Mesenteric fat pad (tissue), 1 donor: Measurements from ENCODE around the gene COL24A1. TPM values are rescaled to one million over a fixed set of nuclear protein-coding genes. Genes with fewer than 3 reads are reported as not detected.
"Not testable (repeated sequence)": the region's sequence is repeated elsewhere in the genome, so short reads cannot be mapped to it uniquely, and the experiment has no call there.

Source experiments
- DNase-seq: peaks from one replicate; pipeline ENCODE4 v3.0.0-alpha.2; 2020; ENCODE audit warnings: low spot score
- total RNA-seq: library from RNA; stranded (reverse); fragmentation: NEBNext Ultra II Directional; extraction: Animal tissue kit (Norgen Biotek cat#: 25700); gene quantifications from one replicate; pipeline ENCODE4 v1.2.1, GENCODE V29; 2021
- donor health status: DM: yes; HTN: yes; CAD: no.

Gene COL24A1
- total RNA-seq, 1 donor from 2014 or later: 0.32 TPM

GRCh38 chr1:85822696-85823095 lies 333.9 kb downstream of the COL24A1 start:
- no peak for DNase-seq

- DNase-seq: no peak
Observed at GRCh38 chr1:85818371-85818770, 338.2 kb downstream of the COL24A1 start.

- DNase-seq: no peak
Observed at GRCh38 chr1:85816606-85817005, 340.0 kb downstream of the COL24A1 start.

DNA sequence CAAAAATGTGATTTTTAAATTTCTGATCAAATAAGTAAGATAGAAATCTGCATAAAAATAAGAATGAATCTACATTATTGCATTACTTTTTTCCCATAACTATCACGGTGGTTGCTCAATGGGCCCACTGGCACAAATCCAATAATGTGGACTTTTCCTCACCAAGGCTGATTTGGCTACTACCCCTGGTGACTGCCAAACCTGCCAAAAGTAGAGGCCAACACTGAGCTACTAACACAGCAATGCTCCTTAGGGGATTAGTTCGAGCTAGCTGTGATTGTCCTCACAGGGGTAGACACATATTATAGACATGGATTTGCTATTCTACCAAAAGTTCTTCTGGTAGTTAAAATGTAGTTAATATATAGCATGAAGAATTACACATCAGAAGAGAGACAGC lies 340.7 kb downstream of the COL24A1 start:
- no peak for DNase-seq

- DNase-seq: no peak
Observed at GRCh38 chr1:85806236-85806965, 350.2 kb downstream of the COL24A1 start.

GRCh38 chr1:85801520-85801919 lies 355.1 kb downstream of the COL24A1 start:
- no peak for DNase-seq

DNA sequence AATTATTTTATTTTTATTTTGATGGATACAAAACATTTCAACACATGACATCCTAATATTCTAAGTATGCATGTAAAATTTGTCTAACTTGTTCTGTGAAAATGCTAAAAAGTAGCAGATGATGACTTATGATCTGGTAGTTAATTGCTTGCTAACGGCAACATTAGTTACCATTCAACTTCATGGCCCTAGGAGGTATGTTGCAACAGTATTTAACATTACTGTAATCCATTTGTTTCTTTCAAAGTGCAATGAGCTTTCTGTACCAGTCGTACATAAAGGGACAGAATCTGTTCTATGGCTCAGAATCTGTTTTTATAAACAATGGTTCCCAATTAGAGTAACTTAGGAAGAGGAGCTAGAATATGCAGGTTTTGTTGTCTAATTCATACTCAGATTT lies 356.8 kb downstream of the COL24A1 start:
- no peak for DNase-seq

DNA sequence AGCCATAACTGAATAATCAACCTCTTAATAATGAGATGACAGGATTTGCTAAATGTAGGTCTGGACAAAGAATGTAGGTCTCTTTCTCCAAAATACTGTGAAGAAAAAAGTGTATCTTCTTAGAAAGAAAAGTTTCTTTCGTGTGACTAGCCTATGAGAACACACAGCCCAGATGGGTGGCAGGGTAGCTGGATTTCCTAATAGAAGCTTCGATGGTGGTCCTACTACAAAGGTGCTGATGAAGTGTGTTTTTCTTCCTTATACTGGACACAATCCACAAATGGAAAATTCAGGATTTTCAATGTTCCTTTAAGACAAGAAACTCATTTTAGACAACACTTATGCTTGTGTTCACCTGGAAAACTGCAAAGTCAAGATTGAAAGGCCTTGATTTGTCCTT lies 358.2 kb downstream of the COL24A1 start:
- DNase-seq: no peak

- not testable (repeated sequence) for DNase-seq
Observed at GRCh38 chr1:85777021-85777420, 379.6 kb downstream of the COL24A1 start.

DNA sequence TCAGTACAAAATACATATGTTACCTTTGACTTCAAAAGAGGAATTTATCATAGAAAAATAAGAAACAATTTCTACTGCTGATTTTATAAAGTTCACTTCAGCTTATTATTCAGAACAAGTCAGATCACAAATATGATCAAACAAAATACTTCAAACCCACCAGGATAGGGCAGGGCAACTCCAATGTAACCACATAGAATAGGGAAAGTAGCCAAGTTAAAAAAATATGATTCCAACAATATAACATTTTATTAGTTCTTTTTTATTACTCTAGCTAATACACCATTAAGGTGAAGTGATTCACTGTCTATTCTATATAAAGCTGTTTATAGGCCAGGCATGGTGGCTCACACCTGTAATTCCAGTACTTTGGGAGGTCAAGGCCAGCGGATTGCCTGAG lies 393.8 kb downstream of the COL24A1 start:
- no peak for DNase-seq

DNA sequence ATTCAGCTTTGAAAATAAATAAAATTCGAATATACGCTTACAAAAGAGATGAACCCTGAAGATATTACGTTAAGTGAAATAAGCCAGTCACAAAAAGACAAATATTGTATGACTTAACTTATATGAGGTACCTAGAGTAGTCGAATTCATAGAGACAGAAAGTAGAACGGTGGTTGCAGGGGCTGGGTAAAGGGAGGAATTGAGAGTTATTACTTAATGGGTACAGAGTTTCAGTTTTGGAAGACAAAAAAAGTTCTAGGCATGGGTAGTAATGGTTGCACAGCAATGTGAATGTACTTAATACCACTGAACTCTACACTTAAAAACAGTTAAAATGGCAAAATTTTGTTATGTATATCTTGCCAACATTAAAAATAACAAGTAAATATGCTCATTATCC lies 399.7 kb downstream of the COL24A1 start:
- DNase-seq: no peak

GRCh38 chr1:85748120-85748519 lies 408.5 kb downstream of the COL24A1 start:
- DNase-seq: no peak

GRCh38 chr1:85746777-85747176 lies 409.8 kb downstream of the COL24A1 start:
- DNase-seq: no peak

DNA sequence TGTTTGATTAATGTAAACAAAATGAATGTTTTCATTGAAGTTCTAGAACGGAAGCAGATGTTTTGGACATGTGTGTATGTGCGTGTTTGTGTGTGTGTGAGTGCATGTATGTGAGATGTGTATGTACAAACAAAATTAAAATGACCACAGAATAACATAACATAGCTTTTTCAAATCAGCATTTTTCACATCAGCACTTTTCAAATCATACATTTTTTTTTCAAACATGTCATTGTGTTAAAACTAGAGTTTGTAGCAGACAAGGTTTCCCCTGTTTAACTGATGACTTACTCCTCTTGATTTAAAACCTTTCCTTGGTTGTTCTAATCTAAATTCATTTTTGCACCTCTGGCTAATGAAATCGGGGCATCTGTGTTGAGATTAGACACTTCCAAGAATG lies 412.8 kb downstream of the COL24A1 start:
- no peak for DNase-seq

GRCh38 chr1:85734931-85735330 lies 421.6 kb downstream of the COL24A1 start:
- no peak for DNase-seq

- no peak for DNase-seq
Observed at GRCh38 chr1:85718678-85719340, 437.8 kb downstream of the COL24A1 start.

GRCh38 chr1:85714418-85715114 lies 442.0 kb downstream of the COL24A1 start:
- DNase-seq: not testable (repeated sequence)

DNA sequence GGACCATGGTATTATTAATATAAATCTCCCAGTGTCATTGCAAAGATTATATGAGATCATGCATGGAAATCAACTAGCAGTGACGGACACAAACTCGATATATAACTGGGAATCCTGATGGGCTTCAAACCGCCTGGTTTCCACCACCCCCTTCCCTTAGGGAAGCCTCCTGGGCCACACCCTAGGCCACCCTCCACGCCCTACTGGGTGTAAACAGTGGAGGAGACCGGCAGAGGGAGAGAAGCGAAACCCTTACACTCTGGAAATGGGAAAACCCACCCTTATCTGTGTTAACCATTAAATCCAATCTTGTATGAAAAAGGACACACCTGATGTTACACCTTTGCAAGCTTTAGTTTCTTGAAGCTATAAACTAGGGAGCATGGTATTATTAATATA lies 447.7 kb downstream of the COL24A1 start:
- no peak for DNase-seq

GRCh38 chr1:85707990-85708828 lies 448.4 kb downstream of the COL24A1 start, which contains the start of gene ZNHIT6:
TSS of gene ZNHIT6 (minus strand) at chr1:85708433. CDS start at chr1:85708284, 149 bp downstream.
- peak; percentile 92 for DNase-seq

- DNase-seq: no peak
Observed at GRCh38 chr1:85707267-85707989, 449.1 kb downstream of the COL24A1 start.

GRCh38 chr1:85705940-85706339 lies 450.6 kb downstream of the COL24A1 start:
- DNase-seq: no peak
